Stomach (tissue), 9 donors: ENCODE data around the gene NSD2. TPM values are rescaled to one million over a fixed set of nuclear protein-coding genes. Genes with fewer than 3 reads are reported as not detected.

Experiments
- DNase-seq, 2 donors: peaks; one replicate each; pipeline versions ENCODE4 v3.0.0 to v3.0.0-alpha.2; 2013 to 2019
- H3K27ac ChIP-seq, 5 donors: fragments of 200-600 bp in 4 of 5; sonication (generic) in 4 of 5; one replicate each; pipeline ENCODE4 v1.5.1; 2013 to 2019; ENCODE audit warnings: mild to moderate bottlenecking in 1 of 5, moderate library complexity in 1 of 5
- H3K27me3 ChIP-seq, 3 donors: fragments of 200-600 bp; sonication (generic); one replicate each; pipeline ENCODE4 v1.5.1; 2017 to 2019; ENCODE audit warnings: mixed run types in 1 of 3
- H3K36me3 ChIP-seq, 4 donors: fragments of 200-600 bp; sonication (generic); 1 replicate in 3 of 4; 2 replicates in 1 of 4; pipeline ENCODE4 v1.5.1; 2016 to 2019
- H3K4me1 ChIP-seq, 4 donors: fragments of 200-600 bp; sonication (generic); one replicate each; pipeline ENCODE4 v1.5.1; 2016 to 2019
- H3K4me3 ChIP-seq, 4 donors: fragments of 200-600 bp; sonication (generic) in 3 of 4; one replicate each; pipeline ENCODE4 v1.5.1; 2016 to 2019; ENCODE audit warnings: mild to moderate bottlenecking in 1 of 4
- H3K9me3 ChIP-seq, 4 donors: fragments of 200-600 bp; sonication (generic); one replicate each; pipeline ENCODE4 v1.5.1; 2016 to 2019
- EP300 ChIP-seq: sonication (generic); formaldehyde crosslinking; IDR thresholded peaks from one replicate; pipeline ENCODE4 v1.6.1; 2017; ENCODE audit warnings: antibody characterized with exemption
- POLR2A ChIP-seq, 4 donors: fragments of 450-650 bp; IDR thresholded peaks; one replicate each; pipeline ENCODE4 v1.6.1; 2016; ENCODE audit warnings: antibody characterized with exemption in 4 of 4, control low read depth in 2 of 4, mild to moderate bottlenecking in 1 of 4, moderate library complexity in 1 of 4
- POLR2AphosphoS5 ChIP-seq, 3 donors: sonication (generic); formaldehyde crosslinking; IDR thresholded peaks; one replicate each; pipeline ENCODE4 v1.6.1; 2016; ENCODE audit warnings: antibody characterized with exemption in 3 of 3
- WGBS, 5 donors: extraction: QIAGEN DNeasy Blood & Tissue Kit in 3 of 5; methylation state at CpG; one replicate each; pipeline versions ENCODE4 v1.1.5 to v1.1.7; 2013 to 2018; 5-methylcytosine and 5-hydroxymethylcytosine counted together
- intact Hi-C: fragments of 100-400 bp; cut with DNase I; formaldehyde crosslinking; loops from one replicate; pipeline ENCODE4 v1.15.1; 2023; ENCODE audit warnings: low total_unique reads
- polyA plus RNA-seq, 3 donors: library from polyadenylated mRNA; stranded (reverse); fragments of 200-250 nt; gene quantifications; one replicate each; pipeline ENCODE4 v1.2.3, GENCODE V29; 2013
- total RNA-seq, 5 donors: library from RNA; depleted of rRNA; stranded (reverse); fragments of >200 nt; gene quantifications; one replicate each; pipeline versions ENCODE4 v1.1.0 to v1.2.3, GENCODE V29; 2014 to 2016
- TF ChIP-seq, protein P1 (sequence below), 7 experiments: fragments of 450-650 bp in 4 of 7; fragments of 200-600 bp in 3 of 7; sonication (generic) in 3 of 7; IDR thresholded peaks; one replicate each; pipeline ENCODE4 v1.5.1; 2016 to 2019; ENCODE audit warnings: antibody characterized with exemption in 7 of 7, control low read depth in 2 of 7, mild to moderate bottlenecking in 1 of 7
- donor health status: healthy with polysubstance abuse.
- donor health status: Bipolar disorder and iron deficiency.
- donor health status: healthy.

NSD2 gene
- total and polyA plus RNA-seq, 8 donors, result 4.9 to 176 (median 56.9) TPM

- Histone ChIP-seq H3K27ac (peak overlapping the region in 2 of 5 donors; percentile 25 to 97), H3K27me3 (no peaks in the 10 kb centered on the region), H3K4me1 (peaks cover 16 to 44% (median 38%) of the 10 kb centered on the region in 4 donors), H3K36me3 (no peaks in the 10 kb centered on the region), H3K4me3 (no peak overlapping the region), H3K9me3 (no peaks in the 10 kb centered on the region)
- intact Hi-C loops, result no loop called here
- peak in 1 of 2 donors; percentile 65 for DNase-seq
- 62 to 76% (median 69%) methylated on average over 3 of the region's 3 CpGs for WGBS, 5 donors
- TF ChIP-seq POLR2AphosphoS5 (IDR thresholded peaks at IDR 0.05) (no peak), POLR2A (IDR thresholded peaks at IDR 0.05) (no peak), EP300 (no peak)
- TF ChIP-seq, protein P1, sequence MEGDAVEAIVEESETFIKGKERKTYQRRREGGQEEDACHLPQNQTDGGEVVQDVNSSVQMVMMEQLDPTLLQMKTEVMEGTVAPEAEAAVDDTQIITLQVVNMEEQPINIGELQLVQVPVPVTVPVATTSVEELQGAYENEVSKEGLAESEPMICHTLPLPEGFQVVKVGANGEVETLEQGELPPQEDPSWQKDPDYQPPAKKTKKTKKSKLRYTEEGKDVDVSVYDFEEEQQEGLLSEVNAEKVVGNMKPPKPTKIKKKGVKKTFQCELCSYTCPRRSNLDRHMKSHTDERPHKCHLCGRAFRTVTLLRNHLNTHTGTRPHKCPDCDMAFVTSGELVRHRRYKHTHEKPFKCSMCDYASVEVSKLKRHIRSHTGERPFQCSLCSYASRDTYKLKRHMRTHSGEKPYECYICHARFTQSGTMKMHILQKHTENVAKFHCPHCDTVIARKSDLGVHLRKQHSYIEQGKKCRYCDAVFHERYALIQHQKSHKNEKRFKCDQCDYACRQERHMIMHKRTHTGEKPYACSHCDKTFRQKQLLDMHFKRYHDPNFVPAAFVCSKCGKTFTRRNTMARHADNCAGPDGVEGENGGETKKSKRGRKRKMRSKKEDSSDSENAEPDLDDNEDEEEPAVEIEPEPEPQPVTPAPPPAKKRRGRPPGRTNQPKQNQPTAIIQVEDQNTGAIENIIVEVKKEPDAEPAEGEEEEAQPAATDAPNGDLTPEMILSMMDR (IDR thresholded peaks at IDR 0.05), result no peak
These were observed 3.0 kb downstream of the NSD2 start for GRCh38 chr4:1874201-1874600.

DNA sequence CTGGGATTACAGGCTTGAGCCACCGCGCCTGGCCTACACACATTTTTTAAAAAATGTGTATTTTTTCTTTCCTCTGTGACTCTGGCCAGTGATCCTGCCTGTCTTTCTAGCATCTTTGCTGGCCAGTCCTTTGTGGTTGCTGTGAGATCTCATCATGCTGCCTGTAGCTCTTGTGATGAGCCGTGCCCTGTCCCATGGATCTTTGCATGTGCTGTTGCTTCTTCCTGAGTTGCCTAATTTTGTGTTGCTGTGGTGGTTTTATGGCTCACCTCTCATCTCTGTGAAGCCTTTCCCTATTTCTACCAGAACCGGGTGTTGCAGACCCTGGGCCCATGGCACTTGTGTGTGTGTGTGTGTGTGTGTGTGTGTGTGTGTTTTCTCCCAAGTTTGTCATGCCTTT is 8.3 kb downstream of the NSD2 start:
- 91 to 96% (median 94%) methylated on average over 4 of the region's 4 CpGs for WGBS, 5 donors
- Histone ChIP-seq H3K9me3 (no peaks in the 10 kb centered on the region), H3K4me1 (peaks cover 0 to 18% (median 5%) of the 10 kb centered on the region in 4 donors), H3K27me3 (no peaks in the 10 kb centered on the region), H3K4me3 (no peak overlapping the region), H3K27ac (no peak overlapping the region), H3K36me3 (no peaks in the 10 kb centered on the region)
- TF ChIP-seq POLR2A (IDR thresholded peaks at IDR 0.05), result no peak
- TF ChIP-seq EP300, result no peak
- TF ChIP-seq POLR2AphosphoS5 (IDR thresholded peaks at IDR 0.05), result no peak
- TF ChIP-seq, protein P1 (IDR thresholded peaks at IDR 0.05), result no peak
- intact Hi-C loops, result no loop called here
- no peak for DNase-seq

DNA sequence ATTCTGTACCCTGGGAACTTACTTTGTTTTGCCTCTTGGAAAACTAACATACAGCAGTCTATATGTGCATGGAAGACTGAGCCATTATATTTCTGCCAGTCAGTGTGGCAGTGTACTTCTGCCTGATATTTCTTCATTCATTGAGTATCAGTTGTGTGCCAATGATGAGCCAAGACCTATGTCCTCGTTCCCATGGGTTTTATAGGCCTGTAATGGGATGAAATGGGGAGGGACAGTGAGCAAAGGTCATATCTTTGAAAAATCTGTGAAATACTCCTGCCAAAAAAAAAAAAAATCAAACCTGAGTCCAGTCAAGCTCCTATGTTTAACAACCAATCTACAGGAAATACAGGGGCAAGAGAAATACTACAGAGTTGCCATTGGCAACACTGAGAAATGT is 9.1 kb downstream of the NSD2 start:
- H3K27ac ChIP-seq, result no peak overlapping the region
- TF ChIP-seq POLR2AphosphoS5 (IDR thresholded peaks at IDR 0.05), result no peak
- TF ChIP-seq, protein P1 (IDR thresholded peaks at IDR 0.05), result no peak
- no peak for TF ChIP-seq POLR2A (IDR thresholded peaks at IDR 0.05)
- peaks cover 0 to 16% (median 3%) of the 10 kb centered on the region in 4 donors for H3K4me1 ChIP-seq
- H3K27me3 ChIP-seq, result no peaks in the 10 kb centered on the region
- 65 to 93% (median 76%) methylated on average over 1 of the region's 1 CpG for WGBS, 5 donors
- no peak overlapping the region for H3K4me3 ChIP-seq
- intact Hi-C loops, result no loop called here
- H3K9me3 ChIP-seq, result no peaks in the 10 kb centered on the region
- DNase-seq, result no peak
- no peaks in the 10 kb centered on the region for H3K36me3 ChIP-seq

- no peaks in the 10 kb centered on the region for H3K9me3 ChIP-seq
- no peaks in the 10 kb centered on the region for H3K36me3 ChIP-seq
- no peak for DNase-seq
- TF ChIP-seq EP300 (no peak), POLR2A (IDR thresholded peaks at IDR 0.05) (no peak), POLR2AphosphoS5 (IDR thresholded peaks at IDR 0.05) (no peak)
- TF ChIP-seq, protein P1 (IDR thresholded peaks at IDR 0.05), result no peak
- H3K27ac ChIP-seq, result no peak overlapping the region
- no peaks in the 10 kb centered on the region for H3K27me3 ChIP-seq
- H3K4me1 ChIP-seq, result peaks cover 0 to 28% (median 0%) of the 10 kb centered on the region in 4 donors
- WGBS, 5 donors, result 77 to 100% (median 86%) methylated on average over 1 of the region's 1 CpG
- no peak overlapping the region for H3K4me3 ChIP-seq
- intact Hi-C loops, result no loop called here
These were observed 11.7 kb downstream of the NSD2 start for GRCh38 chr4:1882850-1883271.
